ENCODE measurements around the gene SPTB.

The SPTB gene

GRCh38 chr14:64790478-64790877 is 89.2 kb downstream of the SPTB start:
- Histone ChIP-seq H3K36me3 (ENCODE audit: control insufficient read depth, insufficient read depth, low read length) (no peaks in the 10 kb centered on the region), H3K4me3 (ENCODE audit: extremely low read depth, insufficient read depth, low read length, poor library complexity, severe bottlenecking) (no peak overlapping the region), H3K27ac (ENCODE audit: low read depth, low read length, severe bottlenecking) (no peak overlapping the region), H3K9me3 (ENCODE audit: control insufficient read depth, low read length) (no peaks in the 10 kb centered on the region), H3K4me1 (ENCODE audit: control insufficient read depth, insufficient read depth, low read length, poor library complexity, severe bottlenecking) (peaks cover 3% of the 10 kb centered on the region)
- WGBS, 2 experiments (ENCODE audit: insufficient coverage in 2 of 2) = 60 to 90% methylated on average over 2 of the region's 6 CpGs

DNA sequence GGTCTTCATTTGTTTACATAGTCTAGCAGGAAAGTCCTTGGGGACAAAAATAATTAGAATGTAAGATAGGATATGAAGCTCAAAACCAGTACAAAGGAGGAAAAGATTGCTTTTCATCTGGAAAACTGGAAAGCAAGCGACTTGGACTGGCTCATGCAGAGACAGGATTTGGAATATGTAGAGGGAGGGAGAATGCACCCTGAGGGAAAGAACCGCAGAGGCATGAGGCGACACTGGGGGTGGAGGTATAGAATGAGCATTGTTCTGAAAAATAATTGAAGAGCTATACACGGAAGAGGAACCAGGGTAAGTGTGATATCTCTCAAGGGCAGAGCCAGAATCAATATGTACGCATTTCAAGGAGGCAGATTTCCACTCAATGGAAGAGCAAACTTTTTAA is 90.0 kb downstream of the SPTB start:
- peaks cover 3% of the 10 kb centered on the region for H3K4me1 ChIP-seq (ENCODE audit: control insufficient read depth, insufficient read depth, low read length, poor library complexity, severe bottlenecking)
- H3K9me3 ChIP-seq (ENCODE audit: control insufficient read depth, low read length) = no peaks in the 10 kb centered on the region
- no peak overlapping the region for H3K4me3 ChIP-seq (ENCODE audit: extremely low read depth, insufficient read depth, low read length, poor library complexity, severe bottlenecking)
- WGBS, 2 experiments (ENCODE audit: insufficient coverage in 2 of 2) = 79 to 88% methylated on average over 5 of the region's 5 CpGs
- H3K27ac ChIP-seq (ENCODE audit: low read depth, low read length, severe bottlenecking) = no peak overlapping the region
- no peaks in the 10 kb centered on the region for H3K36me3 ChIP-seq (ENCODE audit: control insufficient read depth, insufficient read depth, low read length)

GRCh38 chr14:64788706-64789105 is 91.0 kb downstream of the SPTB start:
- WGBS, 2 experiments (ENCODE audit: insufficient coverage in 2 of 2) = 86% methylated on average over 1 of the region's 1 CpG
- no peak overlapping the region for H3K27ac ChIP-seq (ENCODE audit: low read depth, low read length, severe bottlenecking)
- no peaks in the 10 kb centered on the region for H3K9me3 ChIP-seq (ENCODE audit: control insufficient read depth, low read length)
- no peaks in the 10 kb centered on the region for H3K36me3 ChIP-seq (ENCODE audit: control insufficient read depth, insufficient read depth, low read length)
- H3K4me1 ChIP-seq (ENCODE audit: control insufficient read depth, insufficient read depth, low read length, poor library complexity, severe bottlenecking) = peaks cover 3% of the 10 kb centered on the region
- H3K4me3 ChIP-seq (ENCODE audit: extremely low read depth, insufficient read depth, low read length, poor library complexity, severe bottlenecking) = no peak overlapping the region

DNA sequence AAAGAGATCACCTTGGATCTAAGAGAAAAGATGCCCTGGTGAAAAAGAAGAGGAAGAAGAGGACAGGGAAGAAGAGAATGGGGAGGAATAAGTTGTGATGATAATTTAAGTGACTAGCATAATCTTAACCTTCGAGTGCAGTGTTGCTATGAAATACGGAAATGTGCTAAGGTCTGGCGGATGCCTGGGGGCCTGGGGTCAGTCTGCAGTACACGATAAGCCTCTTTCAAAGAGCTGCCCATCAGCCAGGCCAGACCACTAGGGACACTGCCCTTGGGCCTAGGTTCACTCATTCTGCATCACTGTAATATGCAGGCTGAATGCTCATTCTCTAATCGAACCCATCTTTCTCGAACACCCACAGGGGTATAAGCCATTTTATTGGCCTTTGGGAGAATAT is 92.1 kb downstream of the SPTB start:
- Histone ChIP-seq H3K4me1 (ENCODE audit: control insufficient read depth, insufficient read depth, low read length, poor library complexity, severe bottlenecking) (peaks cover 3% of the 10 kb centered on the region), H3K4me3 (ENCODE audit: extremely low read depth, insufficient read depth, low read length, poor library complexity, severe bottlenecking) (no peak overlapping the region), H3K27ac (ENCODE audit: low read depth, low read length, severe bottlenecking) (no peak overlapping the region), H3K36me3 (ENCODE audit: control insufficient read depth, insufficient read depth, low read length) (no peaks in the 10 kb centered on the region), H3K9me3 (ENCODE audit: control insufficient read depth, low read length) (no peaks in the 10 kb centered on the region)
- WGBS, 2 experiments (ENCODE audit: insufficient coverage in 2 of 2) = 86 to 91% methylated on average over 4 of the region's 6 CpGs

DNA sequence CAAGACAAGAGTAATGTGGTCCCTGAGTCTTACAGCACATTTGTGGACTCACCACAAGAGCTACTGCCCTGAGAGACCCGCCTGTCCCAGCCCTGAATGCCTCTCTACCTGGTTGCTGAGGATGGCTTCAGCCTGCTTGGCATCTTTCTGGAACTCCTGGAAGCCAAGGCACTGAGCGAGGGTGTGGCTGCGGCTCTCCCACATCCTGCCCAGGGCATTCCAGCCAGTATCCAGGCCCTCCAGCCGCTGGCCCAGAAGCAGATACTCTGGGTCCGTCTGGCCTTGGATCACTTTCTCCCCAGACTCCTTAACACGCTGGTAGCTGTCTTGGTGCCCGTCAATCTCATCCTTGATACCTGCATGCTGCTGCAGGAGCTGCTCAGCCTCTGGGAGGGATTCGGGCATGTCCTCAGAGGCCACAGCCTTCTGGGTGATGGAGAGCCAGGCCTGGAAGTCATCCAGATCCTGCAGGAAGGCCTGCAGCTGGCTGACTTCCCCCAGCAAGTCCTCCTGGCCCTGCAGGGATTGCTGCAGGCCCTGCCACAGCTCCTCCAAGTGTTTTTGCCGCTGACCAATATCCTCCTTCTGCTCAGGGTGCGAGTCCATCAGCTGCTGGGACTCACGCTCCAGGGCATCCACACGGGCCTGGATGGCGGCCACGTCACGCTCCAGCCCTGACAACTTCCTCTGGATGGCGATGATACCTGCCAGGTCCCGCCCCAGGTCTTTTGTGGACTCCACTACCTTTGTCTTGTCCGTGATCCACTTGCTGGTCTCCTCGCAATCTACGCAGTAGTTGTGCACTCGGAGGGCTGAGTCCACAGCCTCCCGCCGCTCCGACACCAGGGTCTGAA is 93.2 kb downstream of the SPTB start:
- H3K9me3 ChIP-seq (ENCODE audit: control insufficient read depth, low read length) = no peaks in the 10 kb centered on the region
- no peak overlapping the region for H3K4me3 ChIP-seq (ENCODE audit: extremely low read depth, insufficient read depth, low read length, poor library complexity, severe bottlenecking)
- H3K27ac ChIP-seq (ENCODE audit: low read depth, low read length, severe bottlenecking) = no peak overlapping the region
- H3K36me3 ChIP-seq (ENCODE audit: control insufficient read depth, insufficient read depth, low read length) = no peaks in the 10 kb centered on the region
- H3K4me1 ChIP-seq (ENCODE audit: control insufficient read depth, insufficient read depth, low read length, poor library complexity, severe bottlenecking) = peaks cover 3% of the 10 kb centered on the region
- 94 to 95% methylated on average over 17 to 24 of the region's 24 CpGs for WGBS, 2 experiments (ENCODE audit: insufficient coverage in 2 of 2)

DNA sequence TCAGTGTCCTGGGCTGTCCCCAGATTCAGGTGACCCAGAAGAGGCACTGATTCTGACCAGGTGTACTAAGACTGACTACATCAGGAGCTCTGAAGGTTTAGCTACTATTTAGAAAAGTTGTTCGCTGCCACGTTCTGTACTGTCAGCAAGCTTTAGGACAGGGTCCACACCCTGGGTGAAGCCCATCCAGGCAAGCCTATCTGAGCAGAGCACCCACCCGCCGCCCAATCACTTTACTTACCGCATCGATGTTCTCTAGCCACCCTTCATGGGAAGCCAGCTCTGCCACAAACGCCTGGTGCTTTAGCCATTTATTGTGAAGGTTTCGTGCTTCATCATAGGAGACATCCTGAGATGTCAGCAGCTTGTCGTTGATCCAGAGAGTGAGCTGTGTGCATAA is 95.7 kb downstream of the SPTB start:
- H3K4me3 ChIP-seq (ENCODE audit: extremely low read depth, insufficient read depth, low read length, poor library complexity, severe bottlenecking) = no peak overlapping the region
- no peaks in the 10 kb centered on the region for H3K36me3 ChIP-seq (ENCODE audit: control insufficient read depth, insufficient read depth, low read length)
- H3K9me3 ChIP-seq (ENCODE audit: control insufficient read depth, low read length) = no peaks in the 10 kb centered on the region
- no peak overlapping the region for H3K27ac ChIP-seq (ENCODE audit: low read depth, low read length, severe bottlenecking)
- no peaks in the 10 kb centered on the region for H3K4me1 ChIP-seq (ENCODE audit: control insufficient read depth, insufficient read depth, low read length, poor library complexity, severe bottlenecking)
- WGBS, 2 experiments (ENCODE audit: insufficient coverage in 2 of 2) = 95 to 97% methylated on average over 9 of the region's 9 CpGs

DNA sequence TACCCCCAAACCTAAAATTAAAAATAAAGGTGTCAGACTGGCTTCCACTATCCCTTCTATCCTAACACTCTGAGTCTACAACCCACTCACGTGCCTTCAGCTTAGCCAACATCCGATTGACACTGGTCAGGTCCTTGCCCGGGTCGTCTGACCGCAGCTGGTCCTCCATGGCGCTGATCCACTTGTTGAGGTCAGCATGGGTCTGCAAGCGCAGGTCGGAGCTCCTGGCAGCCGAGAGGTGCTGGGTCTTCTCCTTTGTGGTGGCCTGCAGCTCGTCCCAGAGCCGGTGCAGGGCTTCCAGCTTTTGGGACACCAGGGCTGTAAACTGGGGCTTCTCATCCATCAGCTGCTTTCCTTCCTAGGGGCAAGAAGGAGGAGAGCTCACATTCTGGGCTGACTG is 97.5 kb downstream of the SPTB start:
- H3K9me3 ChIP-seq (ENCODE audit: control insufficient read depth, low read length) = no peaks in the 10 kb centered on the region
- H3K27ac ChIP-seq (ENCODE audit: low read depth, low read length, severe bottlenecking) = no peak overlapping the region
- H3K4me3 ChIP-seq (ENCODE audit: extremely low read depth, insufficient read depth, low read length, poor library complexity, severe bottlenecking) = no peak overlapping the region
- 88 to 91% methylated on average over 11 of the region's 11 CpGs for WGBS, 2 experiments (ENCODE audit: insufficient coverage in 2 of 2)
- H3K36me3 ChIP-seq (ENCODE audit: control insufficient read depth, insufficient read depth, low read length) = no peaks in the 10 kb centered on the region
- H3K4me1 ChIP-seq (ENCODE audit: control insufficient read depth, insufficient read depth, low read length, poor library complexity, severe bottlenecking) = no peaks in the 10 kb centered on the region

DNA sequence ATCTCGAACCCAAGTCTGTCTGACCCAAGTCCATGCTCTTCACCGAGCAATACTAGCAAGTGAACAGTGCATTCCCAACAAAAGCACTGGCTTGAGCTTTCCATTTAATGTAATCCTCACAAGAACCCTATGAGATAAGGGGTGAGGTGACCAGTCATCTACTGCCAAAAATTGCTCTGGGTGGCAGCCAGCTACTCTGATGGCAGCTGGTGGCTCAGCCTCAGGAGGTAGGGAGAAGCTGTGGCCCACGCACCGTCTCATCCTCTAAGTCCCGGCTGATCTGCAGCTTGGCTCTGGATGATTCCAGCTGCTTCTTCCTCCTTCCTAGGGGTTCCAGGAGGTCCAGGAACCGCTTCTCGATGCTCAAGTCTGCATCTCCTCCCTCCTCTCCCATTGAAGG is 100.2 kb downstream of the SPTB start:
- H3K4me3 ChIP-seq (ENCODE audit: extremely low read depth, insufficient read depth, low read length, poor library complexity, severe bottlenecking) = no peak overlapping the region
- H3K36me3 ChIP-seq (ENCODE audit: control insufficient read depth, insufficient read depth, low read length) = no peaks in the 10 kb centered on the region
- WGBS, 2 experiments (ENCODE audit: insufficient coverage in 2 of 2) = 93 to 97% methylated on average over 7 of the region's 7 CpGs
- no peak overlapping the region for H3K27ac ChIP-seq (ENCODE audit: low read depth, low read length, severe bottlenecking)
- H3K4me1 ChIP-seq (ENCODE audit: control insufficient read depth, insufficient read depth, low read length, poor library complexity, severe bottlenecking) = no peaks in the 10 kb centered on the region
- H3K9me3 ChIP-seq (ENCODE audit: control insufficient read depth, low read length) = peaks cover 2% of the 10 kb centered on the region

DNA sequence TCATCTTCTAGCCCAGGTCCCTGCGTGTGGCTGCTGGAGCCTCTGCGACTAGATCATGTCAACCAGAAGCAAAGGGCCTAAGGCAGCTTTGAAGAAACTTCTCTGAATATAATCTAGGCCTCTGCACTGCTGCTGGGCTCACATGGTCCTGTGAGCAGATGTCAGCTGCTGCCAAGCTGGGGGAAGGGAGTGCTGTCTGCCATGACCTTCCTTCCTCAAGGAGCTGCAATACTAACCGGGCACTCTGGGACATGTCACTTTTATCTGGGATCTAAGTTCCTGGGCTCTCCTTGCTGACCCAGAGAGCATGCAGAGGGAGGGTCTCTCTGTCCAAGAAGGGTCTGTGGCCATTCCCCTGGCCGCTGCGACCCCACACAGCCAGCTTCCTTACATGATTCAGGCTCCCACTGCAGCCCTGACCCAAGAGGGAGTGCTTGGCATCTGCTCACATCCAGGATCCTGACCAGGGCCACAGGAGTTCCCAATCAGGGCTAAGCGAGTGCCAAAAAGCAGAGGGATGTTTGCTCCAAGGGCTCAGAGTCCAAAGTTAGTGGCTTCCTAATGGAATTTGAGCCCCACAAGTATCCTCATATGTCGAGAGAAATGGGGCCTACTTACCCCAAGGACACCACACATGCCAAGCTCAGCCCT is 101.5 kb downstream of the SPTB start:
- Histone ChIP-seq H3K4me3 (ENCODE audit: extremely low read depth, insufficient read depth, low read length, poor library complexity, severe bottlenecking) (no peak overlapping the region), H3K9me3 (ENCODE audit: control insufficient read depth, low read length) (peaks cover 10% of the 10 kb centered on the region), H3K27ac (ENCODE audit: low read depth, low read length, severe bottlenecking) (no peak overlapping the region), H3K4me1 (ENCODE audit: control insufficient read depth, insufficient read depth, low read length, poor library complexity, severe bottlenecking) (no peaks in the 10 kb centered on the region), H3K36me3 (ENCODE audit: control insufficient read depth, insufficient read depth, low read length) (no peaks in the 10 kb centered on the region)
- WGBS, 2 experiments (ENCODE audit: insufficient coverage in 2 of 2) = 84 to 95% methylated on average over 6 to 7 of the region's 7 CpGs

DNA sequence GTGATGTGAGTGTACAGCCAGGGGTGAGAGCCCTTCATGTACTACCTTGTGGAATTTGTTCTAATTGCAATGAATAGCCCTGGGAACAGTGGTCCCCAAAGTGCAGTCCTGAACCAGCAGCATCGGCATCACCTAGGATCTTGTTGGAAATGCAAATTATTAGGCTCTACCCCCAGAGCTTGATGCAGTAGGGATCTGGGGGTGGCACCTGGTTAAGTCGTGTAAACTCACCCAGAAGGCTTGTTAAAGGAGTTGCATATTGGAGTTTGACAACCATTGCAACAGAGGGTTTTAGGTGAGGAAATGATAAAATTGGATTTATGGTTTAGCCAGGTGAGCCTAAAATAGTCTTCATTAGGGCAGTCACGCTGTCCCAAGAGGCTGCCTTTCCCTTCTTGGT is 102.2 kb downstream of the SPTB start:
- H3K4me1 ChIP-seq (ENCODE audit: control insufficient read depth, insufficient read depth, low read length, poor library complexity, severe bottlenecking) = no peaks in the 10 kb centered on the region
- H3K36me3 ChIP-seq (ENCODE audit: control insufficient read depth, insufficient read depth, low read length) = no peaks in the 10 kb centered on the region
- 80 to 87% methylated on average over 3 of the region's 3 CpGs for WGBS, 2 experiments (ENCODE audit: insufficient coverage in 2 of 2)
- H3K4me3 ChIP-seq (ENCODE audit: extremely low read depth, insufficient read depth, low read length, poor library complexity, severe bottlenecking) = no peak overlapping the region
- peaks cover 15% of the 10 kb centered on the region for H3K9me3 ChIP-seq (ENCODE audit: control insufficient read depth, low read length)
- no peak overlapping the region for H3K27ac ChIP-seq (ENCODE audit: low read depth, low read length, severe bottlenecking)

Data from mesodermal cell (in vitro differentiated cells).